ENCODE data around the gene CHST7.
"Not testable (repeated sequence)": the region's sequence is repeated elsewhere in the genome, so short reads cannot be mapped to it uniquely, and the experiment has no call there.

DNA sequence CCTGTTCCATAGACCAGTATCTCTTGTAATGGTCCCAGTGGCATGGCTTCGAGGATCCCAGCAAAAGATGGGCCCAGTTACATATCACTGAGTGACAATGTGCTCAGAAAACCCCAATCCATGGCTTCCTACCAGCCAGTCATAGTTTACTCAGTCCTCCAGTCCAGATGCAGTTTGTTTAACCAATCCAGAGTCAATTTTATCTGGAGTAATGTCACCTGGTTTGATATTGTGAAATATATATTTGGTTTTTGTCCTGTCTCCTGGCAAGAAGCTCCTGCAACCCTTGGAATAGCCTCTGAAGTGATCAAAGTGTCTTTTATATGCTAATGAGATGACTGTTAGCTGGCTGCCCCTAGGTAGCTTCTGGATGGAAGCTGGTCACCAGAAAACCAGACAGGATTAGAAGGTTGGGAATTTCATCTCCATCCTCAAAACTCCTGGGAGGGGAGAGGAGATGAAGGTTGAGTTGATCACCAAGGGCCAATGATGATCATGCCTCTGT, 43.1 kb upstream of the CHST7 start:
- not testable (repeated sequence) for TF ChIP-seq EZH2 (IDR thresholded peaks at IDR 0.05; ENCODE audit: borderline replicate concordance, low read depth, low read length, severe bottlenecking)
- TF ChIP-seq, protein P1, sequence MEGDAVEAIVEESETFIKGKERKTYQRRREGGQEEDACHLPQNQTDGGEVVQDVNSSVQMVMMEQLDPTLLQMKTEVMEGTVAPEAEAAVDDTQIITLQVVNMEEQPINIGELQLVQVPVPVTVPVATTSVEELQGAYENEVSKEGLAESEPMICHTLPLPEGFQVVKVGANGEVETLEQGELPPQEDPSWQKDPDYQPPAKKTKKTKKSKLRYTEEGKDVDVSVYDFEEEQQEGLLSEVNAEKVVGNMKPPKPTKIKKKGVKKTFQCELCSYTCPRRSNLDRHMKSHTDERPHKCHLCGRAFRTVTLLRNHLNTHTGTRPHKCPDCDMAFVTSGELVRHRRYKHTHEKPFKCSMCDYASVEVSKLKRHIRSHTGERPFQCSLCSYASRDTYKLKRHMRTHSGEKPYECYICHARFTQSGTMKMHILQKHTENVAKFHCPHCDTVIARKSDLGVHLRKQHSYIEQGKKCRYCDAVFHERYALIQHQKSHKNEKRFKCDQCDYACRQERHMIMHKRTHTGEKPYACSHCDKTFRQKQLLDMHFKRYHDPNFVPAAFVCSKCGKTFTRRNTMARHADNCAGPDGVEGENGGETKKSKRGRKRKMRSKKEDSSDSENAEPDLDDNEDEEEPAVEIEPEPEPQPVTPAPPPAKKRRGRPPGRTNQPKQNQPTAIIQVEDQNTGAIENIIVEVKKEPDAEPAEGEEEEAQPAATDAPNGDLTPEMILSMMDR (IDR thresholded peaks at IDR 0.05; ENCODE audit: borderline replicate concordance, extremely low read depth, low read length, poor library complexity, severe bottlenecking): not testable (repeated sequence)

All from DND-41 (cell line).